OCI-LY7 (cell line): ENCODE measurements around the gene S1PR4. TPM values are rescaled to one million over a fixed set of nuclear protein-coding genes. Genes with fewer than 3 reads are reported as not detected.

Experiments used
- BruUV-seq: library from RNA; stranded (reverse); fragments of 400-500 nt; replicated peaks from 2 replicates; lab custom pipeline; 2021; lab: Mats Ljungman, UMichigan
- CTCF ChIA-PET: fragments of 300-600 bp; sonication (Branson Sonifier 250); formaldehyde crosslinking; loops from one replicate; lab custom pipeline; 2022; ENCODE audit warnings: antibody characterized with exemption; ENCODE audit not compliant: unreplicated experiment; lab: Charles Lee
- POLR2A ChIA-PET: fragments of 300-600 bp; sonication (Branson Sonifier 250); formaldehyde crosslinking; loops from one replicate; lab custom pipeline; 2022; ENCODE audit warnings: antibody characterized with exemption; lab: Charles Lee
- DNase-seq: peaks from one replicate; pipeline ENCODE4 v3.0.0-alpha.2; 2015; ENCODE audit warnings: low spot score
- H2AFZ ChIP-seq: fragments of 200-600 bp; sonication (generic), shearing (Covaris generic); 2 replicates; pipeline ENCODE4 v1.6.1; 2014; ENCODE audit warnings: mild to moderate bottlenecking, antibody characterized with exemption, low read length, moderate library complexity
- H3K27ac ChIP-seq: fragments of 200-600 bp; sonication (generic); 2 replicates; pipeline ENCODE4 v1.5.1; 2014; ENCODE audit warnings: mixed run types, low read depth, mild to moderate bottlenecking, moderate library complexity, low read length, inconsistent platforms; ENCODE audit not compliant: poor library complexity, severe bottlenecking
- H3K36me3 ChIP-seq: fragments of 200-600 bp; sonication (generic); 2 replicates; pipeline ENCODE4 v1.6.1; 2014; ENCODE audit warnings: mild to moderate bottlenecking, antibody characterized with exemption, low read length, moderate library complexity, mixed read lengths; ENCODE audit not compliant: insufficient read depth
- H3K4me1 ChIP-seq: fragments of 200-600 bp; sonication (generic); 2 replicates; pipeline ENCODE4 v1.5.1; 2014; ENCODE audit warnings: mild to moderate bottlenecking, low read length; ENCODE audit not compliant: insufficient read depth, poor library complexity, severe bottlenecking
- H3K4me2 ChIP-seq: fragments of 200-600 bp; sonication (generic); 2 replicates; pipeline ENCODE4 v1.6.1; 2014; ENCODE audit warnings: mild to moderate bottlenecking, low read length
- H3K4me3 ChIP-seq: fragments of 200-600 bp; sonication (generic); 2 replicates; pipeline ENCODE4 v1.5.1; 2014; ENCODE audit warnings: mild to moderate bottlenecking, low read depth, low read length; ENCODE audit not compliant: poor library complexity, severe bottlenecking
- H3K79me2 ChIP-seq: fragments of 200-600 bp; sonication (generic); 2 replicates; pipeline ENCODE4 v1.6.1; 2016; ENCODE audit warnings: low read depth, mild to moderate bottlenecking, low read length, moderate library complexity, mixed read lengths; ENCODE audit not compliant: insufficient read depth
- H3K9me2 ChIP-seq: fragments of 200-600 bp; sonication (generic); 2 replicates; pipeline ENCODE4 v1.6.1; 2016; ENCODE audit warnings: mild to moderate bottlenecking, low read length, mixed read lengths; ENCODE audit not compliant: insufficient read depth
- H3K9me3 ChIP-seq: fragments of 200-600 bp; sonication (generic); 2 replicates; pipeline ENCODE4 v1.6.1; 2014; ENCODE audit warnings: mild to moderate bottlenecking, mixed run types, low read length, mixed read lengths
- H4K20me1 ChIP-seq: fragments of 200-600 bp; sonication (generic); 2 replicates; pipeline ENCODE4 v1.6.1; 2014; ENCODE audit warnings: mild to moderate bottlenecking, antibody characterized with exemption, low read length, moderate library complexity, mixed read lengths; ENCODE audit not compliant: insufficient read depth
- EZH2phosphoT487 ChIP-seq: fragments of 200-600 bp; sonication (generic); IDR thresholded peaks from 2 replicates; pipeline ENCODE4 v1.6.1; 2018; ENCODE audit warnings: low read depth, borderline replicate concordance, mild to moderate bottlenecking, mixed run types, antibody characterized with exemption, low read length, moderate library complexity, mixed read lengths
- intact Hi-C: fragments of 100-400 bp; cut with micrococcal nuclease; formaldehyde crosslinking; loops from one replicate; pipeline ENCODE4 v1.10.0; 2022; ENCODE audit not compliant: unreplicated experiment
- total RNA-seq, 2 experiments: library from RNA; depleted of rRNA in 1 of 2; stranded (reverse); fragments of >200 nt in 1 of 2; shearing (Covaris generic) in 1 of 2; gene quantifications; 2 replicates each; pipeline ENCODE4 v1.2.3, GENCODE V29; 2014 to 2022
- TF ChIP-seq, protein P1 (sequence below): fragments of 200-600 bp; sonication (generic); conservative IDR thresholded peaks from 2 replicates; pipeline ENCODE4 v1.5.1; 2014; ENCODE audit warnings: mild to moderate bottlenecking, antibody characterized with exemption, low read length, moderate library complexity, mixed read lengths

The S1PR4 gene
- total RNA-seq, 2 experiments from 2014 or later: 25.8 to 34.1 TPM

DNA sequence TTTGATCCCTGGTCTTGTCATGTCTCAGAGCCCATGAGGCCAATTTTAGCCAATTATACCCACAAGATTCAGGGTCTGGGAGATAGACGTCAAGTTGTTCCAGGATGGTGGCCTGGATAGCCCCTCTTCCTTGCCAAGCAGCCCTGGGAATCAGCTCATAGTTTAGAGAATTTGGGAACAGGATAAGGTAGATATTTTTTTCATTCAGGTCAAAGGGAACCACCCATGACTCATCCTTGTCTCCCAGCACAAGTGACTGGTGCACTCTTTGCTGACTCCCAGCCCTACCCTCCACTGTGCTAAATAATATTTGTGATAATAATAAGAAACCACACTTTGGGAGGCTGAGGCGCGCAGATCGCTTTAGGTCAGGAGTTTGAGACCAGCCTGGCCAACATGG lies 17.1 kb upstream of the S1PR4 start:
- POLR2A ChIA-PET: interaction anchor here (1.2 kb wide), 1 partner anchor 126 kb away, joined by 3 read pairs; no protein-coding TSS in a partner anchor

GRCh38 chr19:3162418-3163229 lies 15.9 kb upstream of the S1PR4 start:
- Histone ChIP-seq H3K27ac (no peak overlapping the region), H3K9me2 (no peaks in the 10 kb centered on the region), H2AFZ (no peak overlapping the region; the same call in 1 of the 2 replicates), H3K79me2 (no peaks in the 10 kb centered on the region), H4K20me1 (no peaks in the 10 kb centered on the region), H3K4me3 (no peak overlapping the region), H3K4me2 (no peak overlapping the region), H3K9me3 (no peaks in the 10 kb centered on the region), H3K4me1 (peaks cover 6% of the 10 kb centered on the region), H3K36me3 (no peaks in the 10 kb centered on the region)
- POLR2A ChIA-PET: interaction anchor here (1.2 kb wide), 1 partner anchor 127 kb away, joined by 3 read pairs; no protein-coding TSS in a partner anchor
- no TSS peak for BruUV-seq
- no peak for TF ChIP-seq EZH2phosphoT487
- TF ChIP-seq, protein P1, sequence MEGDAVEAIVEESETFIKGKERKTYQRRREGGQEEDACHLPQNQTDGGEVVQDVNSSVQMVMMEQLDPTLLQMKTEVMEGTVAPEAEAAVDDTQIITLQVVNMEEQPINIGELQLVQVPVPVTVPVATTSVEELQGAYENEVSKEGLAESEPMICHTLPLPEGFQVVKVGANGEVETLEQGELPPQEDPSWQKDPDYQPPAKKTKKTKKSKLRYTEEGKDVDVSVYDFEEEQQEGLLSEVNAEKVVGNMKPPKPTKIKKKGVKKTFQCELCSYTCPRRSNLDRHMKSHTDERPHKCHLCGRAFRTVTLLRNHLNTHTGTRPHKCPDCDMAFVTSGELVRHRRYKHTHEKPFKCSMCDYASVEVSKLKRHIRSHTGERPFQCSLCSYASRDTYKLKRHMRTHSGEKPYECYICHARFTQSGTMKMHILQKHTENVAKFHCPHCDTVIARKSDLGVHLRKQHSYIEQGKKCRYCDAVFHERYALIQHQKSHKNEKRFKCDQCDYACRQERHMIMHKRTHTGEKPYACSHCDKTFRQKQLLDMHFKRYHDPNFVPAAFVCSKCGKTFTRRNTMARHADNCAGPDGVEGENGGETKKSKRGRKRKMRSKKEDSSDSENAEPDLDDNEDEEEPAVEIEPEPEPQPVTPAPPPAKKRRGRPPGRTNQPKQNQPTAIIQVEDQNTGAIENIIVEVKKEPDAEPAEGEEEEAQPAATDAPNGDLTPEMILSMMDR: no peak
- intact Hi-C loops: loop anchor here (1.0 to 2.0 kb wide), 4 partner anchors 16 to 212 kb away; no protein-coding TSS in a partner anchor
- peak; percentile 55 for DNase-seq
- CTCF ChIA-PET: interaction anchor here (1.3 kb wide), 1 partner anchor 35 kb away, joined by 3 read pairs; no protein-coding TSS in a partner anchor

More for the DNA sequence above, 17.1 kb upstream of the S1PR4 start:
- TF ChIP-seq EZH2phosphoT487: no peak
- TF ChIP-seq, protein P1: no peak
- no peak for DNase-seq
- Histone ChIP-seq H3K9me2 (no peaks in the 10 kb centered on the region), H3K36me3 (no peaks in the 10 kb centered on the region), H3K4me2 (no peak overlapping the region), H3K4me1 (peaks cover 6% of the 10 kb centered on the region), H3K27ac (no peak overlapping the region), H3K4me3 (no peak overlapping the region), H4K20me1 (no peaks in the 10 kb centered on the region), H3K9me3 (no peaks in the 10 kb centered on the region), H2AFZ (no peak overlapping the region), H3K79me2 (no peaks in the 10 kb centered on the region)
- intact Hi-C loops: no loop called here
- BruUV-seq: no TSS peak
- CTCF ChIA-PET: interaction anchor here (1.3 kb wide), 1 partner anchor 34 kb away, joined by 3 read pairs; no protein-coding TSS in a partner anchor
